HepG2 (cell line): Measurements from ENCODE around the gene SNX3. TPM values are rescaled to one million over a fixed set of nuclear protein-coding genes. Genes with fewer than 3 reads are reported as not detected.

Source experiments
- BORCS8-MEF2B ChIP-seq: sonication (generic); formaldehyde crosslinking; IDR thresholded peaks from 2 replicates; pipeline ENCODE4 v1.8.0; 2022; ENCODE audit warnings: mild to moderate bottlenecking, missing genetic modification reagents
- DNMT3B ChIP-seq: conservative IDR thresholded peaks from 2 replicates; pipeline ENCODE4 v1.6.1; 2016; ENCODE audit warnings: missing biosample characterization, control low read depth
- IRX3 ChIP-seq: sonication (generic); formaldehyde crosslinking; IDR thresholded peaks from 2 replicates; pipeline ENCODE4 v1.8.1; 2023; ENCODE audit warnings: mild to moderate bottlenecking, low read depth, missing genetic modification reagents, borderline replicate concordance
- RAD21 ChIP-seq: fragments of 450-650 bp; formaldehyde crosslinking; IDR thresholded peaks from 2 replicates; pipeline ENCODE4 v1.5.0; 2020; ENCODE audit warnings: mild to moderate bottlenecking
- TCF12 ChIP-seq, 2 experiments: fragments of 450-650 bp in 1 of 2; sonication (generic) in 1 of 2; formaldehyde crosslinking in 1 of 2; IDR thresholded peaks; 2 replicates each; pipeline versions ENCODE4 v1.6.1 to v1.8.0; 2017 to 2022; ENCODE audit warnings: antibody characterized with exemption in 1 of 2, mild to moderate bottlenecking in 1 of 2, missing genetic modification reagents in 1 of 2, moderate library complexity in 1 of 2
- ZFP36L2 ChIP-seq: sonication (generic); formaldehyde crosslinking; IDR thresholded peaks from 2 replicates; pipeline ENCODE4 v1.4.0; 2020; ENCODE audit warnings: missing genetic modification reagents
- ZMYM3 ChIP-seq: sonication (generic); formaldehyde crosslinking; IDR thresholded peaks from 2 replicates; pipeline ENCODE4 v1.5.1; 2020; ENCODE audit warnings: mild to moderate bottlenecking, missing genetic modification reagents
- ZNF20 ChIP-seq: sonication (generic); formaldehyde crosslinking; IDR thresholded peaks from 2 replicates; pipeline ENCODE4 v1.4.0; 2020; ENCODE audit warnings: mild to moderate bottlenecking, moderate library complexity, missing genetic modification reagents
- ZNF263 ChIP-seq: sonication (generic); formaldehyde crosslinking; IDR thresholded peaks from 2 replicates; pipeline ENCODE4 v1.4.0; 2020; ENCODE audit warnings: missing genetic modification reagents
- ZNF432 ChIP-seq: sonication (generic); formaldehyde crosslinking; IDR thresholded peaks from 2 replicates; pipeline ENCODE4 v1.5.0; 2020; ENCODE audit warnings: missing genetic modification reagents, mild to moderate bottlenecking, borderline replicate concordance
- ZNF674 ChIP-seq: sonication (generic); formaldehyde crosslinking; IDR thresholded peaks from 2 replicates; pipeline ENCODE4 v1.5.0; 2020; ENCODE audit warnings: low read depth, mild to moderate bottlenecking, missing genetic modification reagents
- ZNF839 ChIP-seq: sonication (generic); formaldehyde crosslinking; IDR thresholded peaks from 2 replicates; pipeline ENCODE4 v1.4.0; 2020; ENCODE audit warnings: missing genetic modification reagents, mild to moderate bottlenecking, borderline replicate concordance
- polyA plus RNA-seq, 8 experiments: library from polyadenylated mRNA; depleted of rRNA in 3 of 8; stranded (reverse) in 7 of 8; unstranded in 1 of 8; fragments of >200 nt; fragmentation: Illumina TruSeq in 4 of 8; extraction: Trizol in 4 of 8; gene quantifications; 2 replicates each; pipeline versions ENCODE4 v1.2.1 to v1.2.3, GENCODE V29; 2011 to 2016; ENCODE audit warnings: low read depth in 4 of 8, missing spikeins in 1 of 8, mixed read lengths in 1 of 8; ENCODE audit not compliant: insufficient read depth in 1 of 8
- total RNA-seq, 5 experiments: library from RNA; depleted of rRNA; stranded (reverse); fragments of >200 nt; fragmentation: Illumina TruSeq; extraction: Trizol; gene quantifications; 2 replicates each; pipeline ENCODE4 v1.2.3, GENCODE V29; 2016; ENCODE audit warnings: low read depth in 1 of 5
- TF ChIP-seq, protein P1 (sequence below): sonication (generic); formaldehyde crosslinking; IDR thresholded peaks from 2 replicates; pipeline ENCODE4 v1.9.0; 2022; ENCODE audit warnings: low read depth, missing genetic modification reagents
- TF ChIP-seq, protein P2 (sequence below): sonication (generic); formaldehyde crosslinking; IDR thresholded peaks from 2 replicates; pipeline ENCODE4 v1.4.0; 2020; ENCODE audit warnings: mild to moderate bottlenecking, missing genetic modification reagents
- TF ChIP-seq, protein P3 (sequence below): IDR thresholded peaks from 2 replicates; pipeline ENCODE4 v1.6.1; 2016; ENCODE audit warnings: mild to moderate bottlenecking, missing biosample characterization, missing genetic modification reagents
- TF ChIP-seq, protein P4 (sequence below): sonication (generic); formaldehyde crosslinking; IDR thresholded peaks from 2 replicates; pipeline ENCODE4 v1.4.0; 2020; ENCODE audit warnings: mild to moderate bottlenecking, missing genetic modification reagents, borderline replicate concordance
- TF ChIP-seq, protein P5 (sequence below): IDR thresholded peaks from 2 replicates; pipeline ENCODE4 v1.6.1; 2016; ENCODE audit warnings: missing genetic modification reagents, missing compliant biosample characterization

Gene SNX3
- total and polyA plus RNA-seq, 2 of the 13 experiments (the other 11 are each of a cell fraction or from before 2014, with no cell fraction given), result 84.9 to 226 TPM

DNA sequence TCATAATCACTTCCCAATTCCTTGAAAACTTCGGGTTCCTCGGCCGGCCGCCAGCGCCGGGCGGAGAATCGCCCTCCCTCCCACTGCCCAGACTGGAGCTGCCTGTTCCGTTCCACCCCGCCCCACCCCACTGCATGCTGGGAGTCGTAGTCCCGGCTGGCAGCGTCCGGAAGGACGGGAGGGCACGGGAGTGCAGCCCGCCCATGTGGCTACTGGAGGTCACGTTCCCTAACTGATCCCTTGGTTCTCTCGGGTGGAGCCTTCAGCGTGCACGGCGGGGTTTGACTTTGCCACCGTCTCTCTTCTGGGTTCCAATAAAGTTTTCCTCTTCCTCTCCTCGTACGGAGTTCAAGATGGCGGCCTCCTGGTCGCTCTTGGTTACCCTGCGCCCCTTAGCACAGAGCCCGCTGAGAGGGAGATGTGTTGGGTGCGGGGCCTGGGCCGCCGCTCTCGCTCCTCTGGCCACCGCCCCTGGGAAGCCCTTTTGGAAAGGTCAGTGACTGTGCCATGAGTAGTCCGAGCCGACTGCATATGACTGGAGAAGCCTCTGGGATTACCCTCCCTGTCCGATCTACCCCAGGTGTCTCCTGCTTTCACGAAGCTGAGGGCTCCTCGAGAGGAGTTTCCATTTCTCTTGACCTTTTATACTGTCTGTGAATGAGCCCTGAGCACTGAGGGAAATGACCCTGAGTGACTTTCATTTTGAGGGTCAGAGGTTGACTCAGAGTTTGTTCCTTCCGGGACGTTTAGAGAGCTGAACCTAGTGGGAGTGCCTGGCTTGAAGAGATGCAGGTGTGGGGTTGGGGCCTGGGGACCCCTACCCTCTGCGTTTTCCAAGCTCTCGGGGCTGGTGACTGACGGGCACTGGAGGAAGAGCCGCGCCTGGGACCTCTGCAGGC, 34.1 kb upstream of the SNX3 start, which contains the start of gene AFG1L (continued):
- TF ChIP-seq ZNF20 (CRISPR knock-in tag), result no peak
- peak; percentile 71; the same call in 1 of the 2 replicates for TF ChIP-seq ZNF839
- TF ChIP-seq BORCS8-MEF2B (CRISPR knock-in tag), result peak; percentile 58; the same call in 1 of the 2 replicates
- TF ChIP-seq RAD21 (CRISPR knock-in tag), result no peak
- peak; percentile 38; the same call in 1 of the 2 replicates for TF ChIP-seq ZNF263
- no peak for TF ChIP-seq ZNF674 (CRISPR knock-in tag)
- TF ChIP-seq, protein P1, sequence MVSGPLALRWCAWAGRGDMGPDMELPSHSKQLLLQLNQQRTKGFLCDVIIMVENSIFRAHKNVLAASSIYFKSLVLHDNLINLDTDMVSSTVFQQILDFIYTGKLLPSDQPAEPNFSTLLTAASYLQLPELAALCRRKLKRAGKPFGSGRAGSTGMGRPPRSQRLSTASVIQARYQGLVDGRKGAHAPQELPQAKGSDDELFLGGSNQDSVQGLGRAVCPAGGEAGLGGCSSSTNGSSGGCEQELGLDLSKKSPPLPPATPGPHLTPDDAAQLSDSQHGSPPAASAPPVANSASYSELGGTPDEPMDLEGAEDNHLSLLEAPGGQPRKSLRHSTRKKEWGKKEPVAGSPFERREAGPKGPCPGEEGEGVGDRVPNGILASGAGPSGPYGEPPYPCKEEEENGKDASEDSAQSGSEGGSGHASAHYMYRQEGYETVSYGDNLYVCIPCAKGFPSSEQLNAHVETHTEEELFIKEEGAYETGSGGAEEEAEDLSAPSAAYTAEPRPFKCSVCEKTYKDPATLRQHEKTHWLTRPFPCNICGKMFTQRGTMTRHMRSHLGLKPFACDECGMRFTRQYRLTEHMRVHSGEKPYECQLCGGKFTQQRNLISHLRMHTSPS (CRISPR knock-in tag), result no peak; the same call in 1 of the 2 replicates
- peak; percentile 87; the same call in 1 of the 2 replicates for TF ChIP-seq IRX3 (CRISPR knock-in tag)
- no peak for TF ChIP-seq ZNF432 (CRISPR knock-in tag)
- peak; percentile 61; the same call in 1 of the 2 replicates for TF ChIP-seq ZMYM3 (CRISPR knock-in tag)
- TF ChIP-seq, protein P2, sequence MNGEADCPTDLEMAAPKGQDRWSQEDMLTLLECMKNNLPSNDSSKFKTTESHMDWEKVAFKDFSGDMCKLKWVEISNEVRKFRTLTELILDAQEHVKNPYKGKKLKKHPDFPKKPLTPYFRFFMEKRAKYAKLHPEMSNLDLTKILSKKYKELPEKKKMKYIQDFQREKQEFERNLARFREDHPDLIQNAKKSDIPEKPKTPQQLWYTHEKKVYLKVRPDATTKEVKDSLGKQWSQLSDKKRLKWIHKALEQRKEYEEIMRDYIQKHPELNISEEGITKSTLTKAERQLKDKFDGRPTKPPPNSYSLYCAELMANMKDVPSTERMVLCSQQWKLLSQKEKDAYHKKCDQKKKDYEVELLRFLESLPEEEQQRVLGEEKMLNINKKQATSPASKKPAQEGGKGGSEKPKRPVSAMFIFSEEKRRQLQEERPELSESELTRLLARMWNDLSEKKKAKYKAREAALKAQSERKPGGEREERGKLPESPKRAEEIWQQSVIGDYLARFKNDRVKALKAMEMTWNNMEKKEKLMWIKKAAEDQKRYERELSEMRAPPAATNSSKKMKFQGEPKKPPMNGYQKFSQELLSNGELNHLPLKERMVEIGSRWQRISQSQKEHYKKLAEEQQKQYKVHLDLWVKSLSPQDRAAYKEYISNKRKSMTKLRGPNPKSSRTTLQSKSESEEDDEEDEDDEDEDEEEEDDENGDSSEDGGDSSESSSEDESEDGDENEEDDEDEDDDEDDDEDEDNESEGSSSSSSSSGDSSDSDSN, result peak; percentile 71; the same call in 1 of the 2 replicates
- TF ChIP-seq, protein P3, sequence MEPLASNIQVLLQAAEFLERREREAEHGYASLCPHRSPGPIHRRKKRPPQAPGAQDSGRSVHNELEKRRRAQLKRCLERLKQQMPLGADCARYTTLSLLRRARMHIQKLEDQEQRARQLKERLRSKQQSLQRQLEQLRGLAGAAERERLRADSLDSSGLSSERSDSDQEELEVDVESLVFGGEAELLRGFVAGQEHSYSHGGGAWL, result peak; percentile 80; the same call in 1 of the 2 replicates
- no peak for TF ChIP-seq DNMT3B (CRISPR knock-in tag)
- TF ChIP-seq ZFP36L2, result peak; percentile 65; the same call in 1 of the 2 replicates
- TF ChIP-seq, protein P4, sequence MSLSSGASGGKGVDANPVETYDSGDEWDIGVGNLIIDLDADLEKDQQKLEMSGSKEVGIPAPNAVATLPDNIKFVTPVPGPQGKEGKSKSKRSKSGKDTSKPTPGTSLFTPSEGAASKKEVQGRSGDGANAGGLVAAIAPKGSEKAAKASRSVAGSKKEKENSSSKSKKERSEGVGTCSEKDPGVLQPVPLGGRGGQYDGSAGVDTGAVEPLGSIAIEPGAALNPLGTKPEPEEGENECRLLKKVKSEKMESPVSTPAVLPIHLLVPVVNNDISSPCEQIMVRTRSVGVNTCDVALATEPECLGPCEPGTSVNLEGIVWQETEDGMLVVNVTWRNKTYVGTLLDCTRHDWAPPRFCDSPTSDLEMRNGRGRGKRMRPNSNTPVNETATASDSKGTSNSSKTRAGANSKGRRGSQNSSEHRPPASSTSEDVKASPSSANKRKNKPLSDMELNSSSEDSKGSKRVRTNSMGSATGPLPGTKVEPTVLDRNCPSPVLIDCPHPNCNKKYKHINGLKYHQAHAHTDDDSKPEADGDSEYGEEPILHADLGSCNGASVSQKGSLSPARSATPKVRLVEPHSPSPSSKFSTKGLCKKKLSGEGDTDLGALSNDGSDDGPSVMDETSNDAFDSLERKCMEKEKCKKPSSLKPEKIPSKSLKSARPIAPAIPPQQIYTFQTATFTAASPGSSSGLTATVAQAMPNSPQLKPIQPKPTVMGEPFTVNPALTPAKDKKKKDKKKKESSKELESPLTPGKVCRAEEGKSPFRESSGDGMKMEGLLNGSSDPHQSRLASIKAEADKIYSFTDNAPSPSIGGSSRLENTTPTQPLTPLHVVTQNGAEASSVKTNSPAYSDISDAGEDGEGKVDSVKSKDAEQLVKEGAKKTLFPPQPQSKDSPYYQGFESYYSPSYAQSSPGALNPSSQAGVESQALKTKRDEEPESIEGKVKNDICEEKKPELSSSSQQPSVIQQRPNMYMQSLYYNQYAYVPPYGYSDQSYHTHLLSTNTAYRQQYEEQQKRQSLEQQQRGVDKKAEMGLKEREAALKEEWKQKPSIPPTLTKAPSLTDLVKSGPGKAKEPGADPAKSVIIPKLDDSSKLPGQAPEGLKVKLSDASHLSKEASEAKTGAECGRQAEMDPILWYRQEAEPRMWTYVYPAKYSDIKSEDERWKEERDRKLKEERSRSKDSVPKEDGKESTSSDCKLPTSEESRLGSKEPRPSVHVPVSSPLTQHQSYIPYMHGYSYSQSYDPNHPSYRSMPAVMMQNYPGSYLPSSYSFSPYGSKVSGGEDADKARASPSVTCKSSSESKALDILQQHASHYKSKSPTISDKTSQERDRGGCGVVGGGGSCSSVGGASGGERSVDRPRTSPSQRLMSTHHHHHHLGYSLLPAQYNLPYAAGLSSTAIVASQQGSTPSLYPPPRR, result no peak
- no peak for TF ChIP-seq TCF12 (IDR thresholded peaks at IDR 0.05)
- 0 out of 2 replicates have a peak, but pooled peaks have one; percentile 76 for TF ChIP-seq TCF12 (CRISPR knock-in tag; IDR thresholded peaks at IDR 0.05)
- TF ChIP-seq, protein P5, sequence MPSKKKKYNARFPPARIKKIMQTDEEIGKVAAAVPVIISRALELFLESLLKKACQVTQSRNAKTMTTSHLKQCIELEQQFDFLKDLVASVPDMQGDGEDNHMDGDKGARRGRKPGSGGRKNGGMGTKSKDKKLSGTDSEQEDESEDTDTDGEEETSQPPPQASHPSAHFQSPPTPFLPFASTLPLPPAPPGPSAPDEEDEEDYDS (CRISPR knock-in tag), result 0 out of 2 replicates have a peak, but pooled peaks have one; percentile 28
